Epithelial cell of prostate (primary cell): ENCODE results near the gene PCDHB15.
"Not testable (repeated sequence)": the region's sequence is repeated elsewhere in the genome, so short reads cannot be mapped to it uniquely, and the experiment has no call there.

Source experiments
- DNase-seq: peaks from one replicate; pipeline ENCODE4 v3.0.0-alpha.2; 2011; ENCODE audit warnings: low read depth, low spot score
- H3K27ac ChIP-seq: fragments of 450-650 bp; 2 replicates; pipeline ENCODE4 v1.5.1; 2017; ENCODE audit warnings: mild to moderate bottlenecking

PCDHB15 gene

DNA sequence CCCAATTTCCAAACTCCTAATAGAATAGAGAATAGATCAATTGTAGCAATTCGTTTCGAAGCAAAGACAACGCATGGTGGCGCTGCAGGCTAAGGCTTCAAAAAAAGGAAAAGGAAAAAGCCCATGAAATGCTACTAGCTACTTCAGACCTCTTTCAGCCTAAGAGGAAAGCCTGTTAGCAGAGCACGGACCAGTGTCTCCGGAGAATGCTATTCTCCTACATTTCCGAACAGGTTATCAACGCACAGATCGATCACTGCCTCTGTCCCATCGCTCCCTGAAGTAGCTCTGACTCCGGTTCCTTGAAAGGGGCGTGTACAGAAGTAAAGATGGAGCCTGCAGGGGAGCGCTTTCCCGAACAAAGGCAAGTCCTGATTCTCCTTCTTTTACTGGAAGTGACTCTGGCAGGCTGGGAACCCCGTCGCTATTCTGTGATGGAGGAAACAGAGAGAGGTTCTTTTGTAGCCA is at the start of gene PCDHB15:
PCDHB15 (plus strand) TSS at position 146 of the 468 bp plus-strand sequence; CDS start at position 330, 184 bp downstream.
- no peak for DNase-seq
- no peak within 1 kb of the TSS for H3K27ac ChIP-seq

DNA sequence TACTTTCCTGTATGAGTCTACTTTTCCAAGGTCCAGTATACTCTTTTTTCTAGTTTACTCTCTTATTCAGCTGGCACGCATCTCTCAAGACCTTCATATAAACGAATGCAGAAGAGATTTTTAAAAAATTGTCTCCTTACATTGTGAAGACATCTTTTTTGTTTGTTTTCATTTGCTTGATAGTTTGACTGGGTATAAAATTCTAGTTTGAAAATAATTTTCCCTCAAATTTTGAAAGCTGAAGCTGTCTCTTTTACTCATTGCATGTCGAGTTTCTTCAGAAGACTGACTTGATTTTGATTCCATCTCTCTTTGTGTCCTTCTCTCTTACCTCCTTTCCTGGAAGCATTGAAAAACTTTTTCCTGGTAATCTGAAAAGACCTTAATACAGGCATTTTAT is 48.8 kb upstream of the PCDHB15 start:
- H3K27ac ChIP-seq = no peak overlapping the region
- DNase-seq = no peak

DNA sequence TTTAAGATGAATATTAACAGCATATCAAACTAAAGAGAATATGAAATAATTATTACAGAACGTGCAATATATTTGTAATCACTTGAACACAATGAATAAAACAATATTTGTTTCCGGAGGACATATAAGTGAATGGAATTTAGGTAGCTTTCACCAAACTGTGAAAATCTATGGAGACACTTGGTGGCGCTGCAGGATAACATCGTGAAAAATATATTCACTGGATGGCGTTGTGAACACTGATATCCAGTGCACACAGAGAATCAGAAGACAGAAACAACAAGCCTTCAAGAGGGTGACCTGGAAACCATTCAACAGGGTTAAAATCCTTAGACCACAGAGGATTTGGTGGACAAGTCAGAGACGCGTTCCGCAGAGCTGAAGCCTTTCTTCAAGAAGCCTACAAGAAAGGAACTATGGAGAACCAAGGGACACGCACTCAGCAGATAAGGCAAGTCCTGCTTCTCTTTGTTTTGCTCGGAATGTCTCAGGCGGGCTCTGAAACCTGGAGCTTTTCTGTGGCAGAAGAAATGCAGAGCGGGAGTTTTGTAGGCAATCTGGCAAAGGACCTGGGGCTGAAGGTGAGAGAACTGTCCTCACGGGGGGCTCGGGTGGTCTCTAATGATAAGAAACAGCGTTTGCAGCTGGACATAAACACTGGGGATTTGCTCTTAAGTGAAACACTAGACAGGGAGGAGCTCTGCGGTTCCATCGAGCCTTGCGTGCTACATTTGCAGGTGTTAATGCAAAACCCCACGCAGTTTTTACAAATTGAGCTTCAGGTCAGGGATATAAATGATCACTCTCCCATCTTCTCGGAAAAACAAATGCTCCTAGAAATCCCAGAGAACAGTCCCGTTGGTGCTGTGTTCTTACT is 45.6 kb upstream of the PCDHB15 start, which contains the start of gene PCDHB11:
PCDHB11 (plus strand) TSS at position 269 of the 877 bp plus-strand sequence; CDS start at position 417, 148 bp downstream.
- H3K27ac ChIP-seq = no peak within 1 kb of the TSS
- no peak for DNase-seq

DNA sequence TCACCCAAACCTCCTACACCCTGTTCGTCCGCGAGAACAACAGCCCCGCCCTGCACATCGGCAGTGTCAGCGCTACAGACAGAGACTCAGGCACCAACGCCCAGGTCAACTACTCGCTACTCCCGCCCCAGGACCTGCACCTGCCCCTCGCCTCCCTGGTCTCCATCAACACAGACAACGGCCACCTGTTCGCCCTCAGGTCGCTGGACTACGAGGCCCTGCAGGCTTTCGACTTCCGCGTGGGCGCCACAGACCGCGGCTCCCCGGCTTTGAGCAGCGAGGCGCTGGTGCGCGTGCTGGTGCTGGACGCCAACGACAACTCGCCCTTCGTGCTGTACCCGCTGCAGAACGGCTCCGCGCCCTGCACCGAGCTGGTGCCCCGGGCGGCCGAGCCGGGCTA is 44.1 kb upstream of the PCDHB15 start:
- DNase-seq, H3K27ac ChIP-seq: not testable (repeated sequence)

DNA sequence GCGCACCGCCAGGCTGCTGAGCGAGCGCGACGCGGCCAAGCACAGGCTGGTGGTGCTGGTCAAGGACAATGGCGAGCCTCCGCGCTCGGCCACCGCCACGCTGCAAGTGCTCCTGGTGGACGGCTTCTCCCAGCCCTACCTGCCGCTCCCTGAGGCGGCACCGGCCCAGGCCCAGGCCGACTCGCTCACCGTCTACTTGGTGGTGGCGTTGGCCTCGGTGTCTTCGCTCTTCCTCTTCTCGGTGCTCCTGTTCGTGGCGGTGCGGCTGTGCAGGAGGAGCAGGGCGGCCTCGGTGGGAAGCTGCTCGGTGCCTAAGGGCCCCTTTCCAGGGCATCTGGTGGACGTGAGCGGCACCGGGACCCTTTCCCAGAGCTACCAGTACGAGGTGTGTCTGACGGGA is 43.5 kb upstream of the PCDHB15 start:
- DNase-seq, H3K27ac ChIP-seq: not testable (repeated sequence)

DNA sequence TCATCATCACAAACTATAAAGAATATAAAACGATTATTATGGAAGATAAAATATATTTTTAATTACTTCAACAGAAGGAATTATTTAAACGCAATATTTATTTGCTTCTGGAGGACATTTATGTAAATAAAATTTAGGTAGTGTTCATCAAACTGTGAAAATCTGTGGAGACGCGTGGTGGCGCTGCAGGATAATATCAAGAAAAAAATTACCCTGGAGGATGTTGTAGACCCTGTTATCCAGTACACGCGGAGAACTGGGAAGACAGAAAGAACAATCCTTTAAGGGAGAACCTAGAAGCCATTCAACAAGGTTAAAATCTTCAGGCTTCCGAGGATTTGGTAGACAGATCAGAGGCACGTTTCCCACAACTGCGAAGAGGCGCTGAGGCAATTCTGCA is 36.7 kb upstream of the PCDHB15 start, which contains the start of gene PCDHB12:
PCDHB12 (plus strand) TSS at position 242 of the 400 bp plus-strand sequence. CDS start 189 bp downstream, outside the sequence.
- no peak for DNase-seq

DNA sequence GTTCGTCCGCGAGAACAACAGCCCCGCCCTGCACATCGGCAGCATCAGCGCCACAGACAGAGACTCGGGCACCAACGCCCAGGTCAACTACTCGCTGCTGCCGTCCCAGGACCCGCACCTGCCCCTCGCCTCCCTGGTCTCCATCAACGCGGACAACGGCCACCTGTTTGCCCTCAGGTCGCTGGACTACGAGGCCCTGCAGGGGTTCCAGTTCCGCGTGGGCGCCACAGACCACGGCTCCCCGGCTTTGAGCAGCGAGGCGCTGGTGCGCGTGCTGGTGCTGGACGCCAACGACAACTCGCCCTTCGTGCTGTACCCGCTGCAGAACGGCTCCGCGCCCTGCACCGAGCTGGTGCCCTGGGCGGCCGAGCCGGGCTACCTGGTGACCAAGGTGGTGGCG is 34.9 kb upstream of the PCDHB15 start:
- not testable (repeated sequence) for DNase-seq, H3K27ac ChIP-seq

More for the DNA sequence above, 36.7 kb upstream of the PCDHB15 start, which contains the start of gene PCDHB12:
- H3K27ac ChIP-seq = no peak within 1 kb of the TSS

DNA sequence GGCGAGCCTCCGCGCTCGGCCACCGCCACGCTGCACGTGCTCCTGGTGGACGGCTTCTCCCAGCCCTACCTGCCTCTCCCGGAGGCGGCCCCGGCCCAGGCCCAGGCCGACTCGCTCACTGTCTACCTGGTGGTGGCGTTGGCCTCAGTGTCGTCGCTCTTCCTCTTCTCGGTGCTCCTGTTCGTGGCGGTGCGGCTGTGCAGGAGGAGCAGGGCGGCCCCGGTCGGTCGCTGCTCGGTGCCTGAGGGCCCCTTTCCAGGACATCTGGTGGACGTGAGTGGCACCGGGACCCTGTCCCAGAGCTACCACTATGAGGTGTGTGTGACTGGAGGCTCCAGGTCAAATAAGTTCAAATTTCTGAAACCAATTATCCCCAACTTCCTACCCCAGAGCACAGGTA is 34.3 kb upstream of the PCDHB15 start:
- not testable (repeated sequence) for DNase-seq, H3K27ac ChIP-seq

DNA sequence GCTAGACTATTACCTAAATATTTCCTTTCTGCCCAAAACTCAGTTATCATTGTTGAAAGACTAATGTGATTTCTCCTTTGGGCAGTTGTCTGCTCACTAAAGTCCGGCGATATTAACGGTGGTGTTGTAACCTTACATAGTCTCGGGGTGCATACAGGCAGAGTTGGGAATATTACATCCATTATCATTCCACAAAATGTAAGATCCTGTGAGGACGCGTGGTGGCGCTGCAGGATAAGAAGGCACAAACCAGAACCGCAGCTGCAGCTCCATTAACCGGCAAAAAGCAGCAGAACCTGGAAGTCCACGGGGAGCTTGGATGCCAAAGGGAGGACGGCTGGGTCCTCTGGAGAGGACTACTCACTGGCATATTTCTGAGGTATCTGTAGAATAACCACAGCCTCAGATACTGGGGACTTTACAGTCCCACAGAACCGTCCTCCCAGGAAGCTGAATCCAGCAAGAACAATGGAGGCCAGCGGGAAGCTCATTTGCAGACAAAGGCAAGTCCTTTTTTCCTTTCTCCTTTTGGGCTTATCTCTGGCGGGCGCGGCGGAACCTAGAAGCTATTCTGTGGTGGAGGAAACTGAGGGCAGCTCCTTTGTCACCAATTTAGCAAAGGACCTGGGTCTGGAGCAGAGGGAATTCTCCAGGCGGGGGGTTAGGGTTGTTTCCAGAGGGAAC is 31.4 kb upstream of the PCDHB15 start, which contains the start of gene PCDHB13:
PCDHB13 (plus strand) TSS at position 264 of the 684 bp plus-strand sequence; CDS start at position 469, 205 bp downstream.
- not testable (repeated sequence) for DNase-seq, H3K27ac ChIP-seq

DNA sequence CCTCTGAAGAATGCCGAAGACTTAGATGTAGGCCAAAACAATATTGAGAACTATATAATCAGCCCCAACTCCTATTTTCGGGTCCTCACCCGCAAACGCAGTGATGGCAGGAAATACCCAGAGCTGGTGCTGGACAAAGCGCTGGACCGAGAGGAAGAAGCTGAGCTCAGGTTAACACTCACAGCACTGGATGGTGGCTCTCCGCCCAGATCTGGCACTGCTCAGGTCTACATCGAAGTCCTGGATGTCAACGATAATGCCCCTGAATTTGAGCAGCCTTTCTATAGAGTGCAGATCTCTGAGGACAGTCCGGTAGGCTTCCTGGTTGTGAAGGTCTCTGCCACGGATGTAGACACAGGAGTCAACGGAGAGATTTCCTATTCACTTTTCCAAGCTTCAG is 30.6 kb upstream of the PCDHB15 start:
- not testable (repeated sequence) for DNase-seq, H3K27ac ChIP-seq

DNA sequence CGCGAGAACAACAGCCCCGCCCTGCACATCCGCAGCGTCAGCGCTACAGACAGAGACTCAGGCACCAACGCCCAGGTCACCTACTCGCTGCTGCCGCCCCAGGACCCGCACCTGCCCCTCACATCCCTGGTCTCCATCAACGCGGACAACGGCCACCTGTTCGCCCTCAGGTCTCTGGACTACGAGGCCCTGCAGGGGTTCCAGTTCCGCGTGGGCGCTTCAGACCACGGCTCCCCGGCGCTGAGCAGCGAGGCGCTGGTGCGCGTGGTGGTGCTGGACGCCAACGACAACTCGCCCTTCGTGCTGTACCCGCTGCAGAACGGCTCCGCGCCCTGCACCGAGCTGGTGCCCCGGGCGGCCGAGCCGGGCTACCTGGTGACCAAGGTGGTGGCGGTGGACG is 29.7 kb upstream of the PCDHB15 start:
- not testable (repeated sequence) for H3K27ac ChIP-seq, DNase-seq

DNA sequence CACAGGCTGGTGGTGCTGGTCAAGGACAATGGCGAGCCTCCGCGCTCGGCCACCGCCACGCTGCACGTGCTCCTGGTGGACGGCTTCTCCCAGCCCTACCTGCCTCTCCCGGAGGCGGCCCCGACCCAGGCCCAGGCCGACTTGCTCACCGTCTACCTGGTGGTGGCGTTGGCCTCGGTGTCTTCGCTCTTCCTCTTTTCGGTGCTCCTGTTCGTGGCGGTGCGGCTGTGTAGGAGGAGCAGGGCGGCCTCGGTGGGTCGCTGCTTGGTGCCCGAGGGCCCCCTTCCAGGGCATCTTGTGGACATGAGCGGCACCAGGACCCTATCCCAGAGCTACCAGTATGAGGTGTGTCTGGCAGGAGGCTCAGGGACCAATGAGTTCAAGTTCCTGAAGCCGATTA is 29.2 kb upstream of the PCDHB15 start:
- not testable (repeated sequence) for H3K27ac ChIP-seq, DNase-seq

DNA sequence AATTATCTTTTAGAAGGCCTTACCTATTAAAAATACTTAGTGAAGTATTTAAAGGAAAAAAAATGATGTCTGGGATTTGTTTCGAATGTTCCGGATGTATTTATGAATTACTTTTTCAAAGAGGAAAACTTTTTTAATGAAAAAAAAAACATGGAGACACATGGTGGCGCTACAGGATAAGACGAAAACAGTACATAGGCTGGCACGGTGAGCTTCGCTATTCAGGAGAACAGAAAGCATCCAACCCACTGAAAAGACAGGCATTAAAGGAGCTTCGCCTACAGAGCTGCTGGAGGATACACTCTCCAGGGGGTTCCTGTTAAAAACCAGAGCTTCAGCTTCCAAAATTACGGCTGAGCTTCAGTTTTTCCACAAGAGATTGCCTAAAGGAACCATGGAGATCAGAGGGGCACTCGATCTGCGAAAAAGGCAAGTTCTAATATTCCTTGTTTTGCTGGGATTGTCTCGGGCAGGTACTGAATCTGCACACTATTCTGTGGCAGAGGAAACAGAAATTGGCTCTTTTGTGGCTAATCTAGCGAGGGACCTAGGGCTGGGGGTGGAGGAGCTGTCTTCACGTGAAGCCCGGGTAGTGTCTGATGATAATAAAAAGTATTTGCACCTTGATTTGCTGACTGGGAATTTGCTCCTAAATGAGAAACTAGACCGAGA is 21.9 kb upstream of the PCDHB15 start, which contains the start of gene PCDHB14:
PCDHB14 (plus strand) TSS at position 232 of the 672 bp plus-strand sequence; CDS start at position 395, 163 bp downstream.
- H3K27ac ChIP-seq = no peak within 1 kb of the TSS
- DNase-seq = no peak

DNA sequence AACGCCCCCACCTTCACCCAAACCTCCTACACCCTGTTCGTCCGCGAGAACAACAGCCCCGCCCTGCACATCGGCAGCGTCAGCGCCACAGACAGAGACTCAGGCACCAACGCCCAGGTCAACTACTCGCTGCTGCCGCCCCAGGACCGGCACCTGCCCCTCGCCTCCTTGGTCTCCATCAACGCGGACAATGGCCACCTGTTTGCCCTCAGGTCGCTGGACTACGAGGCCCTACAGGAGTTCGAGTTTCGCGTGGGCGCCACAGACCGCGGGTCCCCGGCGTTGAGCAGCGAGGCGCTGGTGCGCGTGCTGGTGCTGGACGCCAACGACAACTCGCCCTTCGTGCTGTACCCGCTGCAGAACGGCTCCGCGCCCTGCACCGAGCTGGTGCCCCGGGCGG is 20.4 kb upstream of the PCDHB15 start:
- not testable (repeated sequence) for DNase-seq, H3K27ac ChIP-seq

DNA sequence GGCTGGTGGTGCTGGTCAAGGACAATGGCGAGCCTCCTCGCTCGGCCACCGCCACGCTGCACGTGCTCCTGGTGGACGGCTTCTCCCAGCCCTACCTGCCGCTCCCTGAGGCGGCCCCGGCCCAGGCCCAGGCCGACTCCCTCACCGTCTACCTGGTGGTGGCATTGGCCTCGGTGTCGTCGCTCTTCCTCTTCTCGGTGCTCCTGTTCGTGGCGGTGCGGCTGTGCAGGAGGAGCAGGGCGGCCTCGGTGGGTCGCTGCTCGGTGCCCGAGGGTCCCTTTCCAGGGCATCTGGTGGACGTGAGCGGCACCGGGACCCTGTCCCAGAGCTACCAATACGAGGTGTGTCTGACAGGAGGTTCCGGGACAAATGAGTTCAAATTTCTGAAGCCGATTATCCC is 19.8 kb upstream of the PCDHB15 start:
- H3K27ac ChIP-seq, DNase-seq: not testable (repeated sequence)

DNA sequence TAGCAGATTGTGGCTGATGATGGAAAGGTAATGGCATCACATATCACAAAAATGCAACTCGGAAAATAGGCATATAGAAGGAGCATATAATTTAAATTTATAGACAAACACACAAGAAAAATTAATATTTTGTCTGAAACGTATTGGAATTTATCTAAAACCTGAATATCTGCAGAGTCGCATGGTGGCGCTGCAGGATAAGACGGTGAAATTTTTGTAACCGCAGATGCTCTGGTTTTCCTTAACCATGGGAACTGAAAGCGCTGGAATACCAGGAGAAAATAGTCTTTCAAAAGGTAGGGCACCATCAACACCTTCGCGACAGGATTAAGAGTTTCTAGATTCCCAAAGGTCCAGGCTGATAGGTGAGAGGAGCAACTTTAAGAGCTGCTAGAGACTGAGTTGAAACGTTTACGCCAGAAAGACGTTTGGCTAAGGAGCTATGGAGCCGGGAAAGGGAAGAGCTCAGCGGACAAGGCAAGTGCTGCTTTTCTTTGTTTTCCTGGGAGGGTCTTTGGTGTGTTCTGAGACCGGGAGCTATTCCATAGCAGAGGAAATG is 11.0 kb upstream of the PCDHB15 start:
- no peak overlapping the region for H3K27ac ChIP-seq
- DNase-seq = no peak

DNA sequence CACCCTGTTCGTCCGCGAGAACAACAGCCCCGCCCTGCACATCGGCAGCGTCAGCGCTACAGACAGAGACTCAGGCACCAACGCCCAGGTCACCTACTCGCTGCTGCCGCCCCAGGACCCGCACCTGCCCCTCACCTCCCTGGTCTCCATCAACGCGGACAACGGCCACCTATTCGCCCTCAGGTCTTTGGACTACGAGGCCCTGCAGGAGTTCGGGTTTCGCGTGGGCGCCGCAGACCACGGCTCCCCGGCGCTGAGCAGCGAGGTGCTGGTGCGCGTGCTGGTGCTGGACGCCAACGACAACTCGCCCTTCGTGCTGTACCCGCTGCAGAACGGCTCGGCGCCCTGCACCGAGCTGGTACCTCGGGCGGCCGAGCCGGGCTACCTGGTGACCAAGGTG is 9.3 kb upstream of the PCDHB15 start:
- DNase-seq, H3K27ac ChIP-seq: not testable (repeated sequence)

DNA sequence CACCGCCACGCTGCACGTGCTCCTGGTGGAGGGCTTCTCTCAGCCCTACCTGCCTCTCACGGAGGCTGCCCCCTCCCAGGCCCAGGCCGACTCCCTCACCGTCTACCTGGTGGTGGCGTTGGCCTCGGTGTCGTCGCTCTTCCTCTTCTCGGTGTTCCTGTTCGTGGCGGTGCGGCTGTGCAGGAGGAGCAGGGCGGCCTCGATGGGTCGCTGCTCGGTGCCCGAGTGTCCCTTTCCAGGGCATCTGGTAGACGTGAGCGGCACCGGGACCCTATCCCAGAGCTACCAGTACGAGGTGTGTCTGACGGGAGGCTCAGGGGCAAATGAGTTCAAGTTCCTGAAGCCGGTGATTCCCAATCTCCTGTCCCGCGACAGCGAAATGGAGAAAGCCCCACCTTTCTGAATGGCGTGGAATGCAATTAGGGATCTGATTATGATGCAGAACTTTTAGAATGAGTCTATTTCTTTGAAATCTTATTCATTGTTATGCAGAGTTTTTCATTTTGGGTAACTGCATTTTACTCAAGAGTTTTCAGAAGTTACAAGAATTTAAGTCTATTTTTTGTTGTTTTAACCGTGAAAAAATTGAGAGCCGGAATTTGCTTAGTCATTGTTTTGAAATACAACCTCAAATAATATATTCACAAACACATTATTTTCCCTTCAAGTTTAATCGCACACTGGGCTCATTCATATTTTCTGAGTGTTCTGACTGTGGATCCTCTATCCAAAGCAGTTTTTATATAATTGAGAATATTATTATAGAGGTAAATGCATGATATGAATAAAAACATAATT is 8.5 kb upstream of the PCDHB15 start:
- no peak overlapping the region for H3K27ac ChIP-seq
- DNase-seq = no peak

DNA sequence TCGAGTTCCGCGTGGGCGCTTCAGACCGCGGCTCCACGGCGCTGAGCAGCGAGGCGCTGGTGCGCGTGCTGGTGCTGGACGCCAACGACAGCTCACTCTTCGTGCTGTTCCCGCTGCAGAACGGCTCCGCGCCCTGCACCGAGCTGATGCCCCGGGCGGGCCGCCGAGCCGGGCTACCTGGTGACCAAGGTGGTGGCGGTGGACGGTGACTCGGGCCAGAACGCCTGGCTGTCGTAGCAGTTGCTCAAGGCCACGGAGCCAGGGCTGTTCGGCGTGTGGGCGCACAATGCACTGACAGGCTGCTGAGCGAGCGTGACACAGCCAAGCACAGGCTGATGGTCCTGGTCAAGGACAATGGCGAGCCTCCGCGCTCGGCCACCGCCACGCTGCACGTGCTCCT is 3.7 kb upstream of the PCDHB15 start:
- DNase-seq = no peak
- no peak overlapping the region for H3K27ac ChIP-seq
